Progenitor cell of endocrine pancreas (in vitro differentiated cells): ENCODE data around the gene MORF4L2. TPM values are rescaled to one million over a fixed set of nuclear protein-coding genes. Genes with fewer than 3 reads are reported as not detected.

Source experiments
- DNase-seq: peaks from one replicate; pipeline ENCODE4 v3.0.0; 2021; ENCODE audit warnings: low spot score; ENCODE audit not compliant: unreplicated experiment
- H3K27ac Mint-ChIP-seq: 2 replicates; pipeline ENCODE4 v1.8.0; 2021; ENCODE audit warnings: mild to moderate bottlenecking, moderate library complexity, mixed read lengths
- H3K27me3 Mint-ChIP-seq: 2 replicates; pipeline ENCODE4 v1.8.0; 2021; ENCODE audit warnings: mixed read lengths
- H3K36me3 Mint-ChIP-seq: 2 replicates; pipeline ENCODE4 v1.8.0; 2022; ENCODE audit warnings: mixed read lengths; ENCODE audit not compliant: insufficient read depth
- H3K4me1 Mint-ChIP-seq: 2 replicates; pipeline ENCODE4 v1.8.0; 2021; ENCODE audit warnings: low read depth, mixed read lengths
- H3K4me3 Mint-ChIP-seq: 2 replicates; pipeline ENCODE4 v1.8.0; 2021; ENCODE audit warnings: low read depth, mild to moderate bottlenecking, moderate library complexity, mixed read lengths
- H3K9me3 Mint-ChIP-seq: 2 replicates; pipeline ENCODE4 v1.8.0; 2021; ENCODE audit warnings: low read depth, mixed read lengths
- total RNA-seq: library from RNA; stranded (reverse); gene quantifications from 2 replicates; pipeline ENCODE4 v1.2.1, GENCODE V29; 2021
- TF ChIP-seq, protein P1 (sequence below): fragments of 200-600 bp; sonication (generic); IDR thresholded peaks from one replicate; pipeline ENCODE4 v1.5.0; 2021; ENCODE audit warnings: antibody characterized with exemption, mild to moderate bottlenecking; ENCODE audit not compliant: unreplicated experiment

The MORF4L2 gene
- total RNA-seq, 1 donor from 2014 or later: 479 TPM

DNA sequence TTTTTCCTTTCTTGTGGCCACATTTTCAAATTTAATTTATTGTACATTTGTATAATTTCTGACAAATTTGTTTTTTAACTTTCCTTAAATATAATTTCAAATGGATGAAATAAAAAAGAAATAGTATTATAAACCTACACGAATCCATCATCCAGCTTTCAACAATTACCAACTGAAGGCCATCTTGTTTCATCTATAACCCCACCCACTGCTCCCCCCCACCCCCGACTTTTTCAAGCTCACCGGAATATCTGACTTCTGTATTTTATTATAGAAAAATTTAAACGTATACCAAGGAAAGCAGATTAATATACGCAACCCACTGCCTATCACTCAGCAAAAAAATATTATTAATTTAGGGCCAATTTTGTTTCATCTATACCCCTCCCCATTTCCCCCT lies 1.1 kb downstream of the MORF4L2 start:
- Mint-ChIP-seq H3K4me1 (peaks cover 7% of the 10 kb centered on the region), H3K27ac (peak overlapping the region; percentile 94), H3K4me3 (no peak overlapping the region)

DNA sequence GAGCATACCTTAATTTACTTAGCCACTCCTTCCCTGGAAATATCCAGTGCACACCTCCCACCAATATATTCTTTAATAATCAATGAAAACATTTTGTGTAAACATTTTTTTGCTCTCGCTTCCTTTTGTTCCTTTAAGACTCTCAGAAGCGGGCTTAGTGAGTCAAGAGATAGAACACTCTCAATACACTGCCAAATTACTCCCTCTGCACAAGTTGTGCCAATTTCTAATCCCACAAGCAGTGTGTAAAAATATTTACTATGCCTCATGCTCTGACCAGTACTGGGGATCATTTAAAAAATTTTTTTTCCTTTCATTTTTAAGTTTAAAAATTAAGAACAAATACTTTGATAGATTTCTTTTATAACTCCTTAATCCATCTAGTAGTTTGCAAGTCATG lies 5.1 kb downstream of the MORF4L2 start:
- Mint-ChIP-seq H3K27ac (no peak overlapping the region), H3K36me3 (peaks cover 28% of the 10 kb centered on the region), H3K27me3 (no peaks in the 10 kb centered on the region), H3K9me3 (no peaks in the 10 kb centered on the region), H3K4me3 (no peak overlapping the region), H3K4me1 (peaks cover 10% of the 10 kb centered on the region)
- TF ChIP-seq, protein P1, sequence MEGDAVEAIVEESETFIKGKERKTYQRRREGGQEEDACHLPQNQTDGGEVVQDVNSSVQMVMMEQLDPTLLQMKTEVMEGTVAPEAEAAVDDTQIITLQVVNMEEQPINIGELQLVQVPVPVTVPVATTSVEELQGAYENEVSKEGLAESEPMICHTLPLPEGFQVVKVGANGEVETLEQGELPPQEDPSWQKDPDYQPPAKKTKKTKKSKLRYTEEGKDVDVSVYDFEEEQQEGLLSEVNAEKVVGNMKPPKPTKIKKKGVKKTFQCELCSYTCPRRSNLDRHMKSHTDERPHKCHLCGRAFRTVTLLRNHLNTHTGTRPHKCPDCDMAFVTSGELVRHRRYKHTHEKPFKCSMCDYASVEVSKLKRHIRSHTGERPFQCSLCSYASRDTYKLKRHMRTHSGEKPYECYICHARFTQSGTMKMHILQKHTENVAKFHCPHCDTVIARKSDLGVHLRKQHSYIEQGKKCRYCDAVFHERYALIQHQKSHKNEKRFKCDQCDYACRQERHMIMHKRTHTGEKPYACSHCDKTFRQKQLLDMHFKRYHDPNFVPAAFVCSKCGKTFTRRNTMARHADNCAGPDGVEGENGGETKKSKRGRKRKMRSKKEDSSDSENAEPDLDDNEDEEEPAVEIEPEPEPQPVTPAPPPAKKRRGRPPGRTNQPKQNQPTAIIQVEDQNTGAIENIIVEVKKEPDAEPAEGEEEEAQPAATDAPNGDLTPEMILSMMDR: no peak
- no peak for DNase-seq

More for the DNA sequence above, 1.1 kb downstream of the MORF4L2 start:
- Mint-ChIP-seq H3K36me3 (peaks cover 8% of the 10 kb centered on the region), H3K27me3 (no peaks in the 10 kb centered on the region), H3K9me3 (no peaks in the 10 kb centered on the region)
- TF ChIP-seq, protein P1: no peak
- no peak for DNase-seq

DNA sequence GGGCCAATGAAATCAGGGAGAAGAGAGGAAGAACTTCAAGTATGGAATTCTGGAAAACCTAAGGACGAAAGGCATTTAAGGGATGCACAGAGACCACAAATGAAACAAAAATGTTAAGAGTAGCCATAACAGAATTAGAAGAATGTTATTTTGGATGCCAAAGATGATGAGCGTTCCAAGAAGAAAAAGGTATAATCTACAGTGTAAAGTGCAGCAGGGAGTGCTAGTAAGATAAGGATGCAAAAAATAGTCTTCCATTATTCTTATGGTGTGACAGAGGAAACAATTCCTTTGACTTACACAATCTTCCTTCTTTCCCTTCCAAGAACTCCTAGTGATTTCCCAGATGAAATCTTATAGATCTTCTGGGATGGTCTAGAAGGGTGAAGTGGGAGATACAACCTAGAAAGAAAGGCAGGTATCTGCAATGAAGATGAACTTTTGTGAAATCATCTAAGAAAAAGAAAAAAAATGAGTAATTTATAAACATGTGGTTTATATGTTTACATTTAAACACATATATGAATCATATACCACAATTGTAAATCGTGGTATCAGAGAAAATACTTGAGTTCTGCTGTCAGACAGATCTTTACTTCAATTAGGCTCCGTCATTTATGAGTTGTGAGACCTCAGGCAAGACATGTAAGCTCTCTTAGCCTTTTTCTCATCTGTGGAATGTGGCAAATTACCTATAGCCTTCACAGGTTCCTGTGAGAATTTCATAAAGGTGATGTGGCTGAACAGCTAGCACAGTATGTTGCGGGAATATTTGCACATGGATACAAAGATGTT lies 8.1 kb downstream of the MORF4L2 start:
- TF ChIP-seq, protein P1: no peak
- Mint-ChIP-seq H3K4me1 (peaks cover 4% of the 10 kb centered on the region), H3K9me3 (no peaks in the 10 kb centered on the region), H3K27ac (peak overlapping the region; percentile 12), H3K36me3 (peaks cover 28% of the 10 kb centered on the region), H3K27me3 (no peaks in the 10 kb centered on the region), H3K4me3 (no peak overlapping the region)
- DNase-seq: no peak

DNA sequence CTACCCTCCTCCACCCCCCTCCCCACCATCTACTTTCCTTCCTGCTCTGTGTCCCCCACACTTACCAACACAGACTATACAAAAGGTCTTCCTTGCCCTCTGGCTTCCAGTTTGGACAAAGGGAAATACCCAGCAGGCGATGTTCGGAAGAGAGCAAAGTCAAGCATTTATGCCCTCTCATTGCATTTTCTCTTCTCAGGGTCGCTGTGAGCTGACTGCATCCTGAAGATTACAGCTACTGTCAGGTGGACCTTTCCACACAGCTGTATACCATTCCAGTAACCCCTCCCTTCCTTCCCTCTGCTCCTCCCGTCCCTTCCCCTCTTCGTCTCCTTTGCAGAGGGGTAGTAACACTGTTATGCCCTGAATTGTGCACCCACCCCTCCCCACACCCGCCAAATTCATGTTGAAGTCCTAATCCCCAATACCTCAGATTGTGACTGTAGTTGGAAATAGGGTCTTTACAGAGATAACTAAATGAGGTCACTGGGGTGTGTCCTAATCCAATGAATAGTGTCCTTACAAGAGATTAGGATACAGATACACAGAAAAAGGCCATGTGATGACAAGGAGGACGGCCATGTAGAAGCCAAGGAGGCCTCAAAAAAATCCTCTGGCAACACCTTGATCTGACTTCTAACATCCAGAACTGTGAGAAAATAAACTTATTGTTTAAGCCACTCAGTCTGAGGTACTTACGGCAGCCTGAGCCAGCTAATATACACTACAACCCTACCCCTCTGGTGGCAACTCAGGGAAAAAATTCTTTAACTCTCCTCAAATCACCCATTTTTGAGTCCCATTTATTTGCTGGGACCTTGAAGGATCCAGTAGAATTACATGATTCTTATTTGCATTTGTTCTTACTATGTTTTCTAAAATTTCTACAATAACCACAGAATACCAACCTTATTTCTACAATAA lies 11.7 kb downstream of the MORF4L2 start:
- no peak for DNase-seq
- Mint-ChIP-seq H3K36me3 (peaks cover 27% of the 10 kb centered on the region), H3K9me3 (no peaks in the 10 kb centered on the region), H3K27me3 (no peaks in the 10 kb centered on the region), H3K4me1 (peaks cover 3% of the 10 kb centered on the region), H3K4me3 (no peak overlapping the region), H3K27ac (peak overlapping the region; percentile 73)
- TF ChIP-seq, protein P1: no peak

- DNase-seq: no peak
- TF ChIP-seq, protein P1: no peak
- no peaks in the 10 kb centered on the region for H3K4me1 Mint-ChIP-seq
- H3K27me3 Mint-ChIP-seq: peaks cover 2% of the 10 kb centered on the region
- H3K4me3 Mint-ChIP-seq: no peak overlapping the region
- no peaks in the 10 kb centered on the region for H3K36me3 Mint-ChIP-seq
- H3K9me3 Mint-ChIP-seq: no peaks in the 10 kb centered on the region
- H3K27ac Mint-ChIP-seq: no peak overlapping the region
These were observed 16.8 kb downstream of the MORF4L2 start for GRCh38 chrX:103669745-103670144.
